HepG2 (cell line): ENCODE measurements around the gene ABCF1. TPM values are rescaled to one million over a fixed set of nuclear protein-coding genes. Genes with fewer than 3 reads are reported as not detected.

Experiments used
- CCDC6 ChIP-seq: sonication (generic); formaldehyde crosslinking; IDR thresholded peaks from 2 replicates; pipeline ENCODE4 v1.8.1; 2022; ENCODE audit warnings: mild to moderate bottlenecking, missing genetic modification reagents, moderate library complexity
- E2F1 ChIP-seq: sonication (generic); formaldehyde crosslinking; IDR thresholded peaks from 2 replicates; pipeline ENCODE4 v1.5.0; 2020; ENCODE audit warnings: missing genetic modification reagents
- E2F2 ChIP-seq: sonication (generic); formaldehyde crosslinking; IDR thresholded peaks from 2 replicates; pipeline ENCODE4 v1.4.0; 2020; ENCODE audit warnings: missing genetic modification reagents, borderline replicate concordance
- GMEB1 ChIP-seq: sonication (generic); formaldehyde crosslinking; IDR thresholded peaks from 2 replicates; pipeline ENCODE4 v1.5.1; 2020; ENCODE audit warnings: missing genetic modification reagents, mild to moderate bottlenecking, borderline replicate concordance
- HINFP ChIP-seq: sonication (generic); formaldehyde crosslinking; IDR thresholded peaks from 2 replicates; pipeline ENCODE4 v1.4.0; 2020; ENCODE audit warnings: low read depth, mild to moderate bottlenecking, missing genetic modification reagents
- HMG20B ChIP-seq: conservative IDR thresholded peaks from 2 replicates; pipeline ENCODE4 v1.6.1; 2016; ENCODE audit warnings: missing genetic modification reagents, missing compliant biosample characterization
- JUND ChIP-seq: sonication (generic); formaldehyde crosslinking; IDR thresholded peaks from 2 replicates; pipeline ENCODE4 v1.8.0; 2022; ENCODE audit warnings: mild to moderate bottlenecking, missing genetic modification reagents
- MAFG ChIP-seq: sonication (generic); formaldehyde crosslinking; IDR thresholded peaks from 2 replicates; pipeline ENCODE4 v1.5.1; 2020; ENCODE audit warnings: mild to moderate bottlenecking, missing genetic modification reagents
- MBD4 ChIP-seq: IDR thresholded peaks from 2 replicates; pipeline ENCODE4 v1.6.1; 2012; ENCODE audit warnings: low read length, inconsistent platforms, borderline replicate concordance
- NONO ChIP-seq, 2 experiments: fragments of 450-650 bp in 1 of 2; sonication (generic) in 1 of 2; formaldehyde crosslinking in 1 of 2; IDR thresholded peaks in 1 of 2; conservative IDR thresholded peaks in 1 of 2; 2 replicates each; pipeline versions ENCODE4 v1.6.1 to v1.8.0; 2017 to 2022; ENCODE audit warnings: mild to moderate bottlenecking in 1 of 2, missing genetic modification reagents in 1 of 2, moderate library complexity in 1 of 2
- PCBP1 ChIP-seq: fragments of 200-400 bp; formaldehyde crosslinking; IDR thresholded peaks from 2 replicates; pipeline ENCODE4 v1.6.1; 2017; ENCODE audit warnings: mild to moderate bottlenecking, low read depth, low read length, borderline replicate concordance
- PPARG ChIP-seq: conservative IDR thresholded peaks from 2 replicates; pipeline ENCODE4 v1.6.1; 2016; ENCODE audit warnings: missing biosample characterization, missing genetic modification reagents
- PRPF4 ChIP-seq: fragments of 200-400 bp; formaldehyde crosslinking; IDR thresholded peaks from 2 replicates; pipeline ENCODE4 v1.6.1; 2016; ENCODE audit warnings: low read length, low read depth; ENCODE audit not compliant: poor library complexity, severe bottlenecking
- RAD51 ChIP-seq: fragments of 450-650 bp; IDR thresholded peaks from 2 replicates; pipeline ENCODE4 v1.6.1; 2016; ENCODE audit warnings: borderline replicate concordance
- RFX5 ChIP-seq: IDR thresholded peaks from 2 replicates; pipeline ENCODE4 v1.6.1; 2011; ENCODE audit warnings: low read depth, low read length, improper control_type of control experiment
- SNAPC2 ChIP-seq: sonication (generic); formaldehyde crosslinking; IDR thresholded peaks from 2 replicates; pipeline ENCODE4 v1.8.1; 2022; ENCODE audit warnings: mild to moderate bottlenecking, missing genetic modification reagents
- SP5 ChIP-seq: IDR thresholded peaks from 2 replicates; pipeline ENCODE4 v1.6.1; 2016; ENCODE audit warnings: low read depth, borderline replicate concordance
- ZBTB1 ChIP-seq: sonication (generic); formaldehyde crosslinking; IDR thresholded peaks from 2 replicates; pipeline ENCODE4 v1.4.0; 2020; ENCODE audit warnings: missing genetic modification reagents, borderline replicate concordance
- ZBTB43 ChIP-seq: sonication (generic); formaldehyde crosslinking; conservative IDR thresholded peaks from 2 replicates; pipeline ENCODE4 v1.4.0; 2020; ENCODE audit warnings: missing genetic modification reagents
- ZNF446 ChIP-seq: sonication (generic); formaldehyde crosslinking; IDR thresholded peaks from 2 replicates; pipeline ENCODE4 v1.5.0; 2020; ENCODE audit warnings: mild to moderate bottlenecking, missing genetic modification reagents
- ZNF678 ChIP-seq: sonication (generic); formaldehyde crosslinking; IDR thresholded peaks from 2 replicates; pipeline ENCODE4 v1.4.0; 2020; ENCODE audit warnings: mild to moderate bottlenecking, missing genetic modification reagents
- ZNF713 ChIP-seq: sonication (generic); formaldehyde crosslinking; IDR thresholded peaks from 2 replicates; pipeline ENCODE4 v1.4.0; 2020; ENCODE audit warnings: mild to moderate bottlenecking, missing genetic modification reagents
- polyA plus RNA-seq, 8 experiments: library from polyadenylated mRNA; depleted of rRNA in 3 of 8; stranded (reverse) in 7 of 8; unstranded in 1 of 8; fragments of >200 nt; fragmentation: Illumina TruSeq in 4 of 8; extraction: Trizol in 4 of 8; gene quantifications; 2 replicates each; pipeline versions ENCODE4 v1.2.1 to v1.2.3, GENCODE V29; 2011 to 2016; ENCODE audit warnings: low read depth in 4 of 8, missing spikeins in 1 of 8, mixed read lengths in 1 of 8; ENCODE audit not compliant: insufficient read depth in 1 of 8
- total RNA-seq, 5 experiments: library from RNA; depleted of rRNA; stranded (reverse); fragments of >200 nt; fragmentation: Illumina TruSeq; extraction: Trizol; gene quantifications; 2 replicates each; pipeline ENCODE4 v1.2.3, GENCODE V29; 2016; ENCODE audit warnings: low read depth in 1 of 5

ABCF1 gene
- total and polyA plus RNA-seq, 2 of the 13 experiments (the other 11 are each of a cell fraction or from before 2014, with no cell fraction given), result 25.4 to 98.9 TPM

- TF ChIP-seq PCBP1, result 0 out of 2 replicates have a peak, but pooled peaks have one; percentile 22
- TF ChIP-seq NONO (IDR thresholded peaks at IDR 0.05), result no peak; the same call in 1 of the 2 replicates
- peak; percentile 69; the same call in 1 of the 2 replicates for TF ChIP-seq NONO (CRISPR knock-in tag; conservative IDR thresholded peaks at IDR 0.05)
- TF ChIP-seq RFX5, result peak; percentile 65
- TF ChIP-seq MBD4, result no peak
- 0 out of 2 replicates have a peak, but pooled peaks have one; percentile 28 for TF ChIP-seq ZBTB43 (CRISPR knock-in tag)
- peak; percentile 46 for TF ChIP-seq RAD51
- TF ChIP-seq CCDC6 (CRISPR knock-in tag), result no peak
- 0 out of 2 replicates have a peak, but pooled peaks have one; percentile 68 for TF ChIP-seq SNAPC2
- peak; percentile 97 for TF ChIP-seq GMEB1 (CRISPR knock-in tag)
- no peak for TF ChIP-seq PRPF4
- TF ChIP-seq E2F2, result no peak
- peak; percentile 50; the same call in 1 of the 2 replicates for TF ChIP-seq SP5 (CRISPR knock-in tag)
- no peak for TF ChIP-seq MAFG (CRISPR knock-in tag)
- TF ChIP-seq ZNF446 (CRISPR knock-in tag), result no peak; the same call in 1 of the 2 replicates
- no peak for TF ChIP-seq ZNF678
- 0 out of 2 replicates have a peak, but pooled peaks have one; percentile 17 for TF ChIP-seq PPARG
- no peak for TF ChIP-seq ZNF713
- no peak; the same call in 1 of the 2 replicates for TF ChIP-seq JUND
- 0 out of 2 replicates have a peak, but pooled peaks have one; percentile 26 for TF ChIP-seq HMG20B (CRISPR knock-in tag)
- TF ChIP-seq E2F1 (CRISPR knock-in tag), result peak; percentile 70
- TF ChIP-seq ZBTB1 (CRISPR knock-in tag), result no peak
- peak; percentile 71; the same call in 1 of the 2 replicates for TF ChIP-seq HINFP (CRISPR knock-in tag)
Observed at GRCh38 chr6:30616811-30617564, 45.7 kb downstream of the ABCF1 start, which contains the start of gene PPP1R10 (continued).
